Activated CD4-positive, alpha-beta T cell treated with anti-CD3 and anti-CD28 coated beads for 48 hours (primary cell): ENCODE results near the gene MRPL49.
"Not testable (repeated sequence)": the region's sequence is repeated elsewhere in the genome, so short reads cannot be mapped to it uniquely, and the experiment has no call there.

Source experiments
- DNase-seq: peaks from one replicate; pipeline ENCODE4 v3.0.0-alpha.2; 2020

The MRPL49 gene

DNA sequence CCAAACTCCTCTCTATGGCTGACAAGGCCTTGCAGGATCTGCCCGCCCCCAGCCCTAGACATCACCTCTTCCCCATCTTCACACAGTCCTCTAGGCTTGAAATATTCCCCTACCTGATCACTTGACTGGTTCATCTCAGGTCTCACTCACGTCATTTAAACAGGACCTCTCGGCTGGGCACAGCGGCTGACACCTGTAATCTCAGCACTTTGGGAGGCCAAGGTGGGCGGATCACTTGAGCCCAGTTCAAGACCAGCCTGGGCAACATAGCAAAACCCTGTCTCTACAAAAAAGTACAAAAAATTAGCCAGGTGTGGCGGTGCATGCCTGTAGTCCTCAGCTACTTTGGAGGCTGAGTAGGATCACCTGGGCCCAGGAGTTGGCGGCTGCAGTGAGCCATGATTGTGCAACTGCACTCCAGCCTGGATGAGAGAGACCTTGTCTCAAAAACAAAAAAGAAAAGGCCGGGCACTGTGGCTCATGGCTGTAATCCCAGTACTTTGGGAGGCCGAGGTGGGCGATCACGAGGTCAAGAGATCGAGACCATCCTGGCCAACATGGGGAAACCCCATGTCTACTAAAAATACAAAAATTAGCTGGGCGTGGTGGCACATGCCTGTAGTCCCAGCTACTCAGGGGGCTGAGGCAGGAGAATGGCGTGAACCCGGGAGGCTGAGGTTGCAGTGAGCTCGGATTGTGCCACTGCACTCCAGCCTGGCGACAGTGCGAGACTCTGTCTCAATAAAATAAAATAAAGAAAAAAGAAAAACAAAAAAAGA lies 3.0 kb upstream of the MRPL49 start:
- DNase-seq = not testable (repeated sequence)

DNA sequence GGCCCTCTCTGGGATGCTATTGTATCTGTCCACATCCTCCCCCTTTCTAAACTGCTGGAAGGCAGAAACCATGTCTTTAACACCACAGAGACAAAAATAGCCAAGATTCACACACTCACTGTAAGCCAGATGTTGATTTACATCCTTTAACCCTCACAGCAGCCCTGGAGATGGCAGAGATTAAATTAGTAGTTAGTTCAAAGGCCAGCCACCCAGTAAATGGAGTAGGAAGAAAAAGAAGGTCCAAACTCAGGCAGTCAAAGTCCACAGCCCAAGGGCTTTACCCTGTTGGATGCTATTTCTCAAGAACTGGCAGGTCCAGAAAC lies 2.5 kb upstream of the MRPL49 start:
- DNase-seq = no peak

DNA sequence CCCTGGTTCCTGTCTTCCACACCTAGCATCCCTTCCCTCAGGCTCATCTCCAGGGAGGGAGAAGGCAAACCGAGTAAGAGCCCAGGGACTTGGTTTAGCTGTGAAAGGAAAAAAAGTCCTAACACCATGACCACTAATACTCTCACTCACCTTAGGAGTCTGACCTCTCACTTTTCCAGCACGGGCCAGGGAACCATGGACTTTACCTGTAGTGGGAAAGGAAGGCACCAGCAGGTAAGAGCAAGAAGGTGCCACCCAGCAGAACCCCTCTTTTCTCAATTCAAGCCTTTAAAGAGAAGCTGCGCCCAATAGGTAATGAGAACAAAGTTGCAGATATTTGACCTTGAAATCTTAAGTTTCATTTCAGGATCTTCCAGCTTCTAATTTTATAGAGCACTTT lies 1.3 kb upstream of the MRPL49 start:
- no peak for DNase-seq

DNA sequence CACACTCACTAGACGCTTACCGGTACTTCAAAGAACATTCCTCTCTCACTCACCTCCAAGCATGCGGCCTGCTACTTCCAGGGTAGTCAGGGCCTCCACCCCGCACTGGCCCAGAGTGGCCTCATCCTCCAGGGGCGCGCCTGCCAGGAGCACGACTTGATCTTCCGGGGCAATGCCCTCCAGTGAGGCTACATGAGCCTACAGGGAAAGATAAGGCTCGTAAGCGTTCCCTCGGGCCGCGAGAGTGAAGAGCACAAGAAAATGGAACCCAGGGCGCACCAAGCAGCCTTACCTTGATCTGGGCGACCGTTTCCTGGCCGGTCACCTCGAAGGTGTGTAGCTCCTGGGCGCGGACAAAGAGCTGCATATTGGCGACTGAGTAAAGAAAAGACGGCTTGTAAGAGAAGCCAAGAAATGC lies 665 bp upstream of the MRPL49 start:
- DNase-seq = peak; percentile 51

DNA sequence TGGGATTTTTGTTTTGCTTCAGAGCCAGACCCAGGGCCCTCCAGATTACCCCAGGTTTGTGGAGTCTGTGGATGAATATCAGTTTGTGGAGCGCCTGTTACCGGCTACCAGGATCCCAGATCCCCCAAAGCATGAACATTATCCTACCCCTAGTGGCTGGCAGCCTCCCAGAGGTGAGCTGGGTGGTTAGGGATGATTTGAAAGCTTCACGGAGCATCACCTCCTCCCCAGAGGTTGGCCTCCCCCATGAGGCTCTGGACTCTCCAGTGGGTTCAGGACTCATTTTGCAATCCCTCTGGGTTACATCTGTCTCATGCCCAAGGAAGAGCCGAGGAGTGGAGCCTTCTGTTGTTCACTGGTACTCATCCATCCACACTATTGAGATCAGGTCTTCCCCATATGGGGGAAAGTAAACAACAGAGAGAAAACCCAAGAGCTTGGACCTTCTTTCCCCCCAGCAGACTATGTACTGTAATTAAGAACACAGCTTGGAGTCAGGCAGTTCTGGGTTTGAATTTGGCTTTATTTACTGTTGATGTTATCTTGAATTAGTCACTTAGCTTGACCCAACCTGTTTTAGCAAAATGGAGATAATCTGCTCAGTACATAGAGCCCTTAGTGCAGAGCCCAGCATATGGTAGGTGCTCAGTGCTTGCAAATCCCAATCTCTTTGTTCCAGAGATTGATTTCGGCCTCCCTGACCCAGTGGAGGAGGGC lies 2.5 kb downstream of the MRPL49 start:
- no peak for DNase-seq

DNA sequence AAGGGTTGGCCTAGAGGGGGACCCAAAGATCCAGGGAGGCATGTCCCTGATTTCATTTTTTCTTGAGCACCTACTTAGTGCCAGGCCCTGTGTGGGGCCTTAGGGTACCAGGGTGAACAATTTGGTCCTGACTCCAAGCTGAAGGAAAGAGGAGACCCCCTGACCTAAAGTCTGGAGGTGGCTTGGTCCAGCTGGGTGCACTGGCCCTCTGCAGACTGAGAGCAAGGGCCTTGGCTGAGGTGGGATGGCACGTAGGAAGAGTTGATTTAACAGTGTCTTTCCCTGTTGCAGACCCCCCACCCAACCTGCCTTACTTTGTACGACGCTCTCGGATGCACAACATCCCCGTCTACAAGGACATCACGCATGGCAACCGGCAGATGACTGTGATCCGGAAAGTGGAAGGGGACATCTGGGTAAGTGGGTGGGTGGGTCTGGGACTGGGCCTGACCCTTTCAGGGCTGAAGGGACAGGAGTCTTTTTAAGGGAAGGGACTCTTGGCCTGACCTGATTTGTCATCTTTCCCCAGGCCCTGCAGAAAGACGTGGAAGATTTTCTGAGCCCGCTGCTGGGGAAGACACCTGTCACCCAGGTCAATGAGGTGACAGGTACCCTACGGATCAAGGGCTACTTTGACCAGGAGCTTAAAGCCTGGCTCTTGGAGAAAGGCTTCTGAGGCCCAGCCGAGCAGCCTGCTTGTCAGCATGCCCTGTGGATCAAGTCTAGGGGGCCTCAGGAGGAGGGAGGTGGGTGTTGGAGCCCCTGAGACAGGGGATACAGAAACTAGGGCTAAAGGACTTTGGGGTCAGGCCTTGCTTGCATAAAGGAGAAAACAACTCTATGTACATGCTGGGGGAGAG lies 3.3 kb downstream of the MRPL49 start:
- no peak for DNase-seq

DNA sequence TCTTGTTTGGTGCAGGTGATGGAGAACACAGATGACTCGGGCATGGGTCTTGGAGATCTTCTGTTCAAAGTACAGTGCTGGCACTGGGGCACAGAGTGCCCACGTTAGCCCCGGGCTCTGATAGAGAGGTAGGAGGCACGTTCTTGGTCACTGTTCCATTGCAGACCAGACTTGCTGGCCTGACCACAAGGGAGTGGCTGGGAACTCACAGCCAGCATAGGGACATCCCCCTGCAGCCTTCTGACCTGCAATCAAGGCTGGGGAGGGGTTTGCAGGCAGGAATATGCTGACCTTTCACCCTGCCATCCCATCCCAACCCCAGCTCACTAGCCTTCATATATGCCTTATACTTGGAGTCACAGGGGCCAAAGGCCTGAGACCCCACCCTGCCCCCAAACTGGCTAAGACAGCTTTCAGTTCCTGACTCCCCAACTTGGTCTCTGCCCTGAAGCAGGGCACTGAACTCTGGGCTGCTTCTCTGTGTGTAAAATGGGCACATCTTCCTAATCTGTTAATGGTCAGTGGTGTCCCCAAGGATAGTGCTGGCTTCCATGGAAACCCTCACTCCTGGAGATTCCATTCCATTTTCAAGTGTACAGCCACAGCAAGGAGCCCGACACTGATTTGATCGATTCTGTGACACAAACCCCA lies 4.6 kb downstream of the MRPL49 start:
- DNase-seq = no peak

DNA sequence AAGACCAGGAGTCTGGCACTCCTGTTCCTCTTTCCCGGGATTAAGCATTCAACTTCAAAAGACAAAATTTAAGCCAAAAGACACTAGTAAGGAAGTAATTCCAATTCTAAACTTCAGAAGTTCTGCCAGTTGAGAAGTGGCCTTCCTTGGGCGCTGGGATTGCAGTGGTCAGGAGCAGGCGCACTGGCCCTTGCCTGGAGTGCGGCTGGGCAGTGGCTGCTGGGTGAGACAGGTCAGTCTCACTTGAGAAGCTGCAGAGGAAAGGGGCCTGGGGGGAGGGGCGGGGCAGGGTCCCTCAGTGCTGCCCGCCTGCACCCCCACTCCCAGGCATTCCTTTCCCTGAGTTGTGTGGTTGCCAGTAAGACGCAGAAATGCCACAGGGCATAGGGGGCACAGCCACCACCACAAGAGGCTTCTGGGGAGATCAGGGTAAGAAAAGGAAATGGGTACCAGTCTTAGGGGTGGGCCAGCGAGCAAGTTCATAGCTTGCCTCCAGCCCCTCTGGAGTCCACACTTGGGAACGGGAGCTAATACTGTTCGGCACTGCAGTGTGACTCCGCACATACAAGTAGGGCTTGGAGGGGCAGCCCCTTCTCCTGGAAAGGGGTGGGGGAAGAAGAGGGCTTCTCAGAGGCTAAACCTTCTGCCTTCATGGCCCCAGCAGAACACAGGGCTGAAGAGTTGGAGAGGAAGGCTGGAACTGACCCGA lies 5.5 kb downstream of the MRPL49 start:
- no peak for DNase-seq

DNA sequence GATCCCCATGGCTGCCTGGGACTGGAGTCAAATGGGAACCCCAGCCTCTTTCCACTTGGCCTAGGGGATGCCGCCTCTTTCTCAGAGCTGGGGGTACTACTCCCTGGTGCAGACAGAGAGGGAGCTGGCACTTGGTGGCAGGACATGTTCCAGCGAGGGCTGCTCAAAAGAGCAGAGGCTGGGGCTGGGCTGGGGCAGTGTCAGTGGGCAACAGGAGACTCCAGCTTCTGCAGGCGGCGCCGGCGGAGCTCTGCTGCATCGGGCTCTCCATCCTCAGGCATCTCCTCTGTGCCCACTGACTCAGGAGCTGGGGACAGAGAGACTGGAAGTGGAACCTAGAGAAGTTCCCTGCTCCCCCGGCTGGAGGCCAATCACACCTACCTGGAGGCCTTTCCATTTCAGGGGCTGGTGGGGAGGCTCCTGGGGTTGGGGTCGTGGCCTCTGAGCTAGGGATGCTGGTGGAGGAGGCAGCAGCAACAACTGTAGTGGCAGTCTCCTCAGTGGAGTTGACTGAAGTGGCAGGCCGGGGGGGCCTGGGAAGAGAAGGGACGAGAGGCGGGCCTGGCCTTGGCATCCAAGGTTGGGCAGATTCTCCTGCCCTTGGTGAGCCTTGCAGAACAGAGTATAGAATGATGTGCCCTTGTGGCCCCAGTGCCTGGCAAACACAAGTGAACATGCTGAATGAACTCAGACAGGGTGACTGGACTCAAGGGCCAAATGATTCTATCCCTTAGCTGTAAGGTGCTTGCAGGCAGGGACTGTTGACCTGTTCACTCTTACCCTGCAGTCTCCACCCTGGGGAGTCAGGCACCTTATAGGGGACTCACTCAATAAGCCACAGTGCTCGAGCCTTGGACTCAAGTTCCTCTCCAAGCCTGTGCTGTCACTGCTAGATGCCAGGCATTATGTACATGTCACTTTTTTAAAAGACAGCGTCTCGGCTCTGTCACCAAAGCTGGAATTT lies 6.3 kb downstream of the MRPL49 start:
- no peak for DNase-seq

DNA sequence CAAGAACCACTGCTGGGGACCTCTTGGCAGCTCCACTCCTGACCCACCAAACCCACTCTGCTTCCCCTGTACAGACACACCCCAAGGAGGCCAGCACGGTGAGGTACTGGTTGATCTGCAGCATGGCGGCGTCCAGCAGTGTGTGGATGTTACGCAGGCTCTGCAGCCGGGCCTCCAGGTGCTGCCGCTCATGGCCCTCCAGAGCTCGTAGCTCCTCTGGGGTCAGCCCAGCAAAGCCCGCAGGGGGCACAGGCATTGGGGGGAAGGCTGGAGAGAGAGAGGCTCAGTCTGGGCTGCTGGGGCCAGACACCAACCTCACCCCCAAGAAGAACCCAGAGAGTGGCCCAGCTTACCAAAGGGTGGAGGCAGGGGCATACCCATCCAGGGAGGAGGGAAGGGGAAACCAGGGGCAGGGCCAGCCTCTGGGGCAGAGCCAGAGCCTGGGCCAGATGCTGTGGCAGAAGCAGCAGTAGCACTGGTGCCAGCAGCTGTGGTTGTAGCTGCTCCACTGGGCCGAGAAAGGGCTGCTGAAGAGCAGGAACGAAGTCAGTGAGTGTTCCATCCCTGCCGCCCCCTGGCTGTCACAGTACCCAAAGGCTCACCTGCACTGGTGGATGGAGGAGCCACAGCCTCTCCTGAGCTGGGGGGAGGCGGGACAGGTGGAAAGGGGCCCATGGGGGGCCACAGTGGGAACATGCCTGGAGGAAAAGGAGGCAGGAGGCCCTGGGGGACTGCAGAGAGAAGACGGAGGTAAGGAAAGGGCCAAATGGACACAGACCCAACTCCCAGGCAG lies 7.7 kb downstream of the MRPL49 start:
- no peak for DNase-seq

DNA sequence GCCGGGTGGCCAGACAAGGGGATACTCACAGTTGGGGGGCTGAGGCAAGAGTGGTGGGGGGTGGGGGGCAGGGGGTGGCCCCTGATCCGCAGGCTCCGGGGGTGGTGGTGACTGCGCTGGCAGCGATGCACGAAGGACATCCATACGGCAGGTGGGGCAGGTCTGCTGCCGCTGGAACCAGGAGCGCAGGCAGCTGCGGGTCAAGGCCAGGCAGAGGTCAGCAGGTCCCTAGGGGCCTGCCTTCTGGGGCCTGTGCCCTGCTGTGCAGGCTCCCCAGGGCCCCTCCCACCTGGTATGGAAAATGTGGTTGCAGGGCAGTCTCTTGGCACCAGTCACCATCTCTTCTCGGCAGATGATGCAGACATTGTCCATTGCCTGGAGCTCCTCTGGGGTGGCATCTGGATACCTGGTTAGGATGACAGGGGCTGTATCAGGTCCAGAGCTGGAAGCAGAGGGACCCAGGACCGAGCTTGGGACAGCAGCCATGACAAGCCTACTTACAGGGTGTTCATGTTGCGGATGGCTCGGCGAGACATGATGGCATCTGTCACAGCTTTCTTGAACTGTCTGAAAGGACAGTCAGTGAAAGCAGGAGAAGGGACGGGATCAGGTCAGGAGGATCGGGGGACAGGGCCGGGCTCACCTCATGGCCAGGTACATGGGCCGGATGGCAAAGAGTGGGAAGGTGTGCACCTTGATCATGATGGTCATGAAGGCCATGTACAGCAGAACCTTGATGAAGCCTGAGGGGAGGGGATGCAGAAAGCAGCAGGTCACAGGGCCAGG lies 8.7 kb downstream of the MRPL49 start:
- DNase-seq = no peak

DNA sequence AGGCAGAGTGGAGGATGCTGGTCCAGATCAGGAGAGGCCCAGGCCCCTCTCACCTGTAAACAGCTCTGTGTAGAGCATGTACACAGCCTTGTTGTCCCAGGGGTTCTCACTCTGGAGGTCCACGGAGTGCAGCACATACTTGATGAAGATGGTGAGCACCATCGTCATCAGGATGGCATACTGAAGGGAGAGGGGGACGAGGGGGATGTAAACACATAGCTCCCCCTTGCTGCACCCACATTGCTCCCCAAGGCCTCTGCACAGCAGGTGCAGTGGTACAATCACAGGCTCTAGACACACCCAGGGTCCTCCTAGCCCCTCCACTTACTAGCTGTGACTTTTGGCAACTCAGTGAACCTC lies 9.3 kb downstream of the MRPL49 start:
- no peak for DNase-seq

DNA sequence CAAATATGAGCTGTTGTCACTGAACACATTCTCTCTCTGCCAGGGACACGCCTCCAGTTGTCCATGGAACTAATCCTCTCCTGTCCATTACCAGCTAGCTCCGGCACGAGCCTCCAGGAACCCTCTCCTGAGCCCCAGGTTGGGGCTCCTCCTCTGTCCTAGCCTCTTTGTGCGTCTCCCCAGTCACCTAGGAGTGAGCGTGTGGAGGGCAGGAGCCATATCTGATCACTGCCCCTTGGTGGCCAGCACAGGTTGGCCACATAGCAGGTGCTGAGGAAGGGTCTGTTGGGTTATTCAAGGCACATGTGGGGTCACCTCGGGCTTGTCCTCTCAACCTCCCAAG lies 9.7 kb downstream of the MRPL49 start:
- no peak for DNase-seq

DNA sequence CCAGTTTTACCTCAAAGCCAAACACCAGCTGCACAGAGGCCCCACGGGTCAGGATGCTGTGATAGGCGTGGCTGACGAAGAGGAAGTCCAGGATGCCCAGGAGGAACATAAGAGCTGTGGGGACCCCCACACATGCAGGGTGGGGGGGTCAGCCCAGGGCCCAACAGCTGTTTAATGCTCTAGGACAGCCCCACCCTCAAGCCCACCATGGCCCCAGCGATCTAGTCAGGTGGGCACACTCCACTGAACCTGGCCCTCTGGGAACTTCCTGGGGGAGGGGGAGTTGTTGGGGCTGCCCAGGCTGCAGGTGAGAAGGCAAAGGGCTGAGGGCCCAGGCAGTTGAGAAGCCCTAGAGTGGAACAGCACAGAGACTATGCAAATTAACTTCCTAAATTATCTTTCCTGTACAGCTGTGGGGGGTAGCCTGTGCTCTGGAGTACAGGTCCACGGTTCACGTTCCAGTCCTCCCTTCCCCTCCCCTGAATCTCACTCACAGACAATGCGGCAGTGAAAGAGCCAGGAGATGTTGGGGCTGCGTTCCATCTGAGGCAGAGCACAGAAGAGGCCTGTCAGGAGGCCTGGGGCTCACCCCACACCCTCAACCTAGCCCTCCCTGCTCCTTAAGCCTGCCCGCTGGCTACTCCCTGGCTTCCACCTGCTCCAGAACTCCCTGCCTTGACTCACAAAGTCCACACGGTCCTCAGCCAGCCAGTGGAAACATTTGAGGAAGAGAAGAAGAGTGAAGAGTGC lies 10.3 kb downstream of the MRPL49 start:
- DNase-seq = no peak

DNA sequence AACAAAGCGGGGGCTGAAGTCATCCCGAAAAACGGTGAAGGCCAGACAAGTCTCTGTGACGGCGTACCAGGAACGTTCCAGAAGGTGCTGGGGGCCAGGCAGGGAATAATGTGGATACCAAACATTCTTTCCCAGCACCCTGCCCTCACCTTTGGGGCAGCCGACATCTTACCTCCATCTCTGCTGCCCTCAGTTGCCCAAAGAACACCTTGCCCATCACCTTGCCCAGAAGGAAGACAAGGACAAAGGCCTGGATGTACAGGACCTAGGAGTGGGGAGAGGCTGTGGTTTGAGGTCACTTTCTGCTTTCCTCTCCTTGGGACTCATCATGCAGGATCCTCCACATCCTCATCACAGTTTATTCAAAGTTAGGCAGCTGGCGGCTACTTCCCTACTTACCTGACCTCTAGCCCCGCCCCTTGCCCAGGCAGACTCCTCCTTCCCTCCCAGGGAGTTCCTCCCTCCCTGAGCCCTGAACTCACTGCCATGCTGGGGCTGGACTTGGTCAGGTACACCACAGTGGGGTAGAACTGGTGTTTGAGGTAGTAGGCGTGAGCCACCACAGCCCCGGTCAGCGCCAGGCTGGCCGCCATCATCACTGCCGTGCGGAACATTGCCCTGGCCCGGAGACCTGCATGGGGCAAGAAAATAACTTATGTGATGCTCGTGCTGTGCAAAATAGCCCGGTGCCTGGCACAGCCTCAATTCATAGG lies 11.0 kb downstream of the MRPL49 start:
- DNase-seq = peak; percentile 85

DNA sequence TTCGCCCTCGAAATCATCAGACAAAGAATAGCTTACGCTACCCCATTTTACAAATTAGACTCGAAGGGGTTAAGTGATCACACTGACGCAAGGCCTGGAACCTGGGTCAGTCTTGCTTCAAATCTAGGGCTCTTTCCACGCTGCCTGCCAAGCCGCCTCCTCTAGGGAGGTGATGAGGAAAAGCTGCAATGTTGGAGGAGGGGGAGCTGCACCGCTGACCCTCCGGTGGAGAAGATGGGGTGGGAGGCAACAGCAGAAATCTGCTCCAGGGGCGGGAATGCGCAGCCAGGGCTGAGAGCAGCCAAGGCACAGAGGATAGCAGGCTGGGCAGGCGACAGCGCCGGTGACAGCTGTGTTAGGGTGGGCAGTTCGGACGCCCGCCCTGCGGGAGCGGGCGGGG lies 11.6 kb downstream of the MRPL49 start:
- DNase-seq = no peak

DNA sequence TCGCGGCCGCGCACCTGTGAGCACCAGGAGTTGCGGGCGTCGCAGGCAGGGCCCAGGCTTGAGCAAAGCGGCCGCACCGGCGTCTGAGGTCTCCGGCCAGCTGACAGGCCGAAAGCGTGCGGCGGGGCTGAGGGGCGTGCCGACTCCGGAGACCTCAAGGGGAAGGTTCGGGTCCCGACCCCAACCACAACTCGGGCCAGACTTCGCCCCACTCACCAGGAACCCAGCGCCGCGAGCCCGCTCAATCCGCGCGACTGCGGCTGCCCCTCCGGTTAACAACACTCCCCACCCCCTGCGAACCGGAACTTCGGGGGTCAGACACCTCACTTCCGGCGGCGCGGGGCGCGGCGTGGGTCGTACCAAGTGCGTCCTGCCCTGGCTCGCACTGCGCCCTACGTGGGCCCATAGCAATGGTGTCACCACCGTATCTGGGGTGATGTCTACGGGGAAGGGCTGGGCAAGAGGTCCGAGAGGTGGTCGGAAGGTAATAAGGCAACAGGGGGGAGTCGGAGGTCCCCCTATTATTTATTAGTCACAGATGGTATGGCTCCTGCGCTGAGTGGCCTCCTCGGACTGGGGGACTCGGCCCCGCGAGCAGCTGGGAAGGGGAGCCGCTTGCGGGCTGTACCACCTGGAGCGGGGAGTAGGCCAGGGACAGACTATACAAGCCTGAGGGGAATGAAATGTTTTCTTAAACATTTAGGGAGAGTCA lies 12.3 kb downstream of the MRPL49 start, which contains the start of gene SYVN1:
TSS of gene SYVN1 (minus strand) at position 280 of the 712 bp plus-strand sequence. CDS start 918 bp downstream, outside the sequence.
- DNase-seq = peak; percentile 94
